NCI-H526 treated with DMSO at 0.1 percent for 48 hours (cell line): Measurements from ENCODE around the gene CBX5.
"Not testable (repeated sequence)": the region's sequence is repeated elsewhere in the genome, so short reads cannot be mapped to it uniquely, and the experiment has no call there.

ENCODE experiments used
- DNase-seq: peaks from one replicate; lab custom pipeline; 2025; lab: John Stamatoyannopoulos, UW

Gene CBX5

DNA sequence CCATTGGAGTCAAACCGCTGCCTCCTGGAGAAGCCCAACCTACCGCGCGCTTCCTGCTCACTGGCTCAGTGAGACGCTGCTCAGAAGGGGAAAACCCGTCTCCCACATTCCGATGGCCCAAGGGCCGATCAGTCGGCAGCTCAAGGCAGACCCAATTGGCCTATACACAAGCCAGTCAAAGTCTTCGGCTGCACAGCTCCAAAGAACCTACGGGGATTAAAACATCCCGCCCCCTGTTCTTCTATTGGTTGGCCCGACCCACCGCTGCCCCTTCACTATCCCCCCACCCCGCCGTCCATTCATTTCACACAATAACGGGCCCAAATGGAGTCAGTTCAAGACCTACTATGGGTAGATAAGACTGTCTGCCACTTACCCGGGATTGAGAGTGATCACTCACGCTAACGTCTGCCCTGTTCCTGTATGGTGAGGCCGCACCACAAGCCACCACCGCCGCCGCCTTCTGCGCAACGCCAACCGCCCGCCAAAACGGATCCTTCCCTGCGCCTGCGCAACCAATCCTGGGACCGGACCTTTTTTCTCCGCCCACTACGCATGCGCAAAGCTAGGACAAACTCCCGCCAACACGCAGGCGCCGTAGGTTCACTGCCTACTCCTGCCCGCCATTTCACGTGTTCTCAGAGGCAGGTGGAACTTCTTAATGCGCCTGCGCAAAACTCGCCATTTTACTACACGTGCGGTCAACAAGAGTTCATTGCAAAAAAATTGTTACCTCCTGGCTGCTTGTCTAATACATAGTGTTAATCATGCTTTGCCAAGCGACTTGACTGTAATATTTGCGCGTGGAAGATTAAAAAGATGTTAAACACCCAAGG is at the start of gene CBX5:
Gene CBX5 (minus strand): TSS at position 491 of the 836 bp plus-strand sequence. CDS start 22,472 bp downstream, outside the sequence.
- peak; percentile 99 for DNase-seq

DNA sequence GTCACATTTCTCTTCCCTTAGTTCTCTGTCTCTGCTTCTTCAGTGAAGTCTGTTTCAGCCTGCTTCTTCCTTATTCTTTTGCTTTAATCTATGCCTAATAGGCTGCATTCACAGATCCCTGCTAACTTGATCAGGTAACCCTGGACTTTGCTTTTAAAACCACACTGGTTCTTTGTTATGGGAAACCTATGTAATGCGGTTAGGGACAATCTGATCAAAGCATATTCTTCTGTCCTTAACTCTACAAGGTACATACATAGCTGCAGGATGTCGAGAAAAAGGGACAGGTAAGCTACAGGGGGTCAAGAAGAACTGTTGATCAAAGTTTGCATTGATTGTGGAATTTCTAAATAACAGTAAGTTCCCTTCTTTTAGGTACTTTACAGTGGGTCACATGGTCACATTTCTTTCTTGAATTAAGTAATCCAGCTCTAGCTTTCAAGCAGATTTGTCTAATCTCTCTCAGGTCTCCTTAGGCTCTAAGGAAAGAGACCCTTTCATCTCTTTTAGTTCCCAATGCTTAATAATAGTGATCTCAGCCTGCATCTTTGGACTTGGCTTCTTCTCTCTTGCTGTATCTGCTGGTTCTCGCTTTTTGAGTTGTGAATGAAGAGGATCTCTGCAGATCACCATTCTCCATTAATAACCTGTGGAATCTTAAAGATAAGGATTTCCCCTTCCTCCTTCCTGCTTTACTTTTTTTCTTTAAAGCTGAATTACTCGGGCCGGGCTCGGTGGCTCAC is 48.8 kb upstream of the CBX5 start:
- no peak for DNase-seq

DNA sequence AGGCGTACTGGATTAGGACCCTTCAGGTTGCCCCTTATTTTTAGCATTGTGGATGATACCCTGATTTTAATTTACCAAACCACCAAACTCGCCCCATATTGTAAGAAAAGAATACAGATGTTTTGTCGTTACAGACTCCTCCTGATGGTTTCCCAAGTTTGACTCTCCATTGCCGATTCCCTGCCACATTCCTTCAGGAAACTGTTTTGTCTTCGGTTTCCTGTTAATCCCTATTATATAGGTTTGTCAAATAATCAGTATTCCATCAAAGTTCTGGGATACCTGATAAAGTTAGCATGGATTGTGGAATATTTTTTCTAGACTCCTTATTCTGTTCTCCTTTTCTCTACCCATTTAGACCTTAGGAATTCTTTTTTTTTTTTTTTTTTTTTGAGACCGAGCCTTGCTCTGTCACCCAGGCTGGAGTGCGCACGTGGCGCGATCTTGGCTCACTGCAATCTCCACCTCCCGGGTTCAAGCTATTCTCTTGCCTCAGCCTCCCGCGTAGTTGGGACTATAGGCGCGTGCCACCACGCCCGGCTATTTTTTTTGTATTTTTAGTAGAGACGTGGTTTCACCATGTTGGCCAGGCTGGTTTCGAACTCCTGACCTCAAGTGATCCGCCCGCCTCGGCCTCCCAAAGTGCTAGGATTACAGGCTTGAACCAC is 45.7 kb upstream of the CBX5 start:
- DNase-seq = not testable (repeated sequence)

DNA sequence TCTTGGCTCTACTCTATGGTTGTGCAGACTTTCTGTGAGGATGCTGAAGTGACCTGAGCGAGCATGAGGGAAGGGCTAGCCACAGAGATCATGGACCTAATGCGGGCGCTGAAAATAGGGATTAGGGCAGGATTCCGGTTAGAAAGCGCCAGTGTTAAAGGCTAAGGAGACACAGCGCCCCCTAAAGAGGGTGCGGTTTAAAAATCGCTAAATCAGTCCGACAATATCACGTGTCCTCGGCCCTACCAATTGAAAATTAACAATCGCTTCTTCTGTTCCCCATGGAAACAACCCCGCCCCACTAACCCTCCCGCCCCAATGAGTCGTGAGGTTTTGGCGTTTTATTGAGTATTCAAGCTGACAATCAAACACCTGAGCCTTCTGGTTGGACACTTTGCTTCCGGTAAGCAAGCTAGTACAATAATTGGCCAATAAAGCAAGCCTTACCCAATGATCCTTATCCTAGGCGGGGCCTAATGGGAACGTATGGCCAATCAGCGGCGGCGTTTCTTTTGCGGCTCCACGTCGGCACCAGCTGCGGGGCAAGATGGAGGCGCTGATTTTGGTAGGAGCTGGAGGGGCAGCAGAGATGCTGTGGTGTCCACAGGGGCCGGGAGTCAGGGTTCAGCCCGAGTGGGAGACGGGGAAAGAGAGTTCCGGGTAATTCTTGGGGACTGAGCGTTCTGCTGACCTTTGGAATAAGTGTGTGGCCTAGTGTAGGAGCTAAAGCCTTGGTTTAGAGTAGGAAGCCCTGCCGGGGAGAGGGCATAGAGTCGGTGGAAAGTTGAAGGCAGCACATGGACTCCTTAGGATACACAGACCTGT is 44.9 kb upstream of the CBX5 start, which contains the start of gene COPZ1:
Gene COPZ1 (plus strand): TSS at position 515 of the 825 bp plus-strand sequence. CDS start 33 bp downstream, at position 548.
- DNase-seq = peak; percentile 98

DNA sequence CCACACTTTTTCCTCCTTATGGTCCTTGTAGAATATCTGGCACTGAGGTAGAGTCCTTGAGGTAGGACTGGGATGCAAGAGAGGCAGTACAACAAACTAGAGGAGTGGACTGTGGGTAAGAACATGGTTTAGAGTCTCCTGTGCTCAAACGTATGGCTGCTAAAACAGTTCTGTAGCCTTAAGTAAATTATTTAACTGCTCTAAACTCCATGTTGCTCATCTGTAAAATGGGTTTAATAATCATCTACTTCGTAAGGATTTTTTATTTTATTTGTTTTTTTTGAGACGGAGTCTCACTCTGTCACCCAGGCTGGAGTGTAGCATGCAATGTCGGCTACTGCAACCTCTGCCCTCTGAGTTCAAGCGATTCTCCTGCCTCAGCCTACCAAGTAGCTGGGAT is 41.4 kb upstream of the CBX5 start:
- no peak for DNase-seq

DNA sequence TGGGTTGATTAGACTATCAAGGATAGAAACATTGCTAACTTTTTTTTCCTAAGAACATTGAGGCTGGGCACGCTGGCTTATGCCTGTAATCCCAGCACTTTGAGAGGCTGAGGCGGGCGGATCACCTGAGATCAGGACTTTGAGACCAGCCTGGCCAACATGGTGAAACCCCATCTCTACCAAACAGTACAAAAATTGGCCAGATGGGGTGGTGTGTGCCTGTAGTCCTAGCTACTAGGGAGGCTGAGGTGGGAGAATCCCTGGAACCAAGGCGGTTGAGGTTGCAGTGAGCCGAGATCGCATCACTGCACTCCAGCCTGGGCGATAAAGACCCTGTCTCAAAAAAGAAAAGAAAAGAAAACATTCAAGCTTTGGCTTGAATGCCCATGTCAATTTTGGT is 32.4 kb upstream of the CBX5 start:
- DNase-seq = not testable (repeated sequence)

DNA sequence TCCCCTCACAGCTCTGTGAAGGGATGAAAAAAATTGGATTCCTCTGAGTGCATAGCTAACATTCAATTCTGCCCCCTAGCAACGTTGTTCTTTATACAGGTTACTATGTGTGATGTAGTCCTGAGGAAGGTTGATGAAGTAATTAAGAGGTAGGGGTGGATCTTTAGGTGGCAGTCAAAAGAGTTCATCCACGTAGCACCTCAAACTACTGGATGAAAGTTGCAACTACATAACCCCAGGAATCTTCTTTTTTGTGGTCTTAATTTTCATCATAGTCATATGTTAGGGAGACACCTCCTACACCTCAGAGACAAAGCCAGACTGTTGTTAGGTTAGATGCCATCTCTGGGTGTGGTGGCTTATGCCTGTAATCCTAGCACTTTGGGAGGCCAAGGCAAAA is 31.1 kb upstream of the CBX5 start:
- DNase-seq = no peak

DNA sequence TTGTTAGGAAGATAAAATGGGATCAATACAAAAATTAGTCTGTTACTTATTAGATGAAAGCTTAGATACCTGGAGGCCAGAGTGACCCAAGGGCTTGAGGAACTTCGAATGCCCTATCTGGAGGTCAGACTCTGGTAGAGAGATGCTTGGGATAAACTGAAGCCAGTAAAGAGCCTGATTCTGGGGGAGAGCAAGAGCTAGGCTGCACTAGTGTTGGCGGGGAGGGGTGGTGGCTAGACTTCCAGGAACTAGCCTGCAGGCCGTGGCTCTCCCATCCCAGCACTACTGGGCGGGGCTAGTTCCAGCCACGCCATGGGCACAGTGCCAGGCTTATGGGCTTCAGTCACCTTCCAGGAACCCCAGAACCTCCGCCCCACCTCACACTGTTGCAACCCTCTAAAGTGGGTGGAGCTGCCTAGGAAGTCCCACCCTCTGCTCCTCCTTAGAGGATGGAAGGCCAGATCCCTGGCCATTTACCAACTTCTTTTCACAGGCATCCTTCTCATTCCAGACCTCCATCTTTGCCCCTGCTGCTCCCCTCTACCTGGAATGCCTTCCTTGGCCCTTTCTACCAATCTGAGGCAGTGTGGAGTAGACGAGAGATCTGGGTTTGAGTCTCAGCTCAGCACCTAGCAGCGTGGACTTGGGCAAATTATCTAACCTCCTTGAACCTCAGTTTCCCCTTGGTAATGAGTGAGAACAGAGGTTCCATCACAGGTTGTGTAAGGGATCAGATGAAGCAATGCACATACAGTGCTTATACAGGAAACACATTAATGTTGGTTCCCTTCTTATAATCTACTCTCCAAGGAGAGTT is 27.2 kb upstream of the CBX5 start:
- DNase-seq = no peak

DNA sequence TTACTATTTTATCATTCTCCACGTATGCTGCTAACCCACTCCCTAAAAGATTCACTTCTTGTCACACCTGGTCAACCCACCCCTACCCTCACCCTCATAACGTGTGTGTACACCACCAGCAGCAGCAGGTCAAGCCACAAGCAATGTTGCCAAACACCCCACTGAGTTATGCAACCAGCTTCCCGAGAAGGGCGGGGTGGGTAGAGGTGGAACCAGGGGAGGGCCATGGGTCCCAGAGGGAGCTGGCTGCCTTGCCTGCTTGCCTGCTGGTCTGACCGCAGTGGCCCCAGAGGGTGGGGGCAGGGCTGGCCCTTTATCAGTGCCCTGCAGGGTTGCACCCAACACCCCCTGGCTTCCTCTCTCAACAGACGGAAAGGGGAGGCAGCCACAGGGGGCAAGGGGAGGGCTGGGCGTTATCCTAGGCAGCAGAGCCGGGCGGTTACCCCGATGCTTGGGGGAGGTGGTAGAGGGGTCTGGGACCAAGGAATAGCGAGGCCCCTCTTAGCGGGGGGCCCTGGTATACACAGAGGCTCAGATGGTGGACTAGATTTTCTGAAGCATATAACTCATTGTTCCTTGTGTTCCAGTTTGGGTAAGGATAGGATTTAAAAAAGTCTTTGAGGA is 24.4 kb upstream of the CBX5 start:
- DNase-seq = no peak

DNA sequence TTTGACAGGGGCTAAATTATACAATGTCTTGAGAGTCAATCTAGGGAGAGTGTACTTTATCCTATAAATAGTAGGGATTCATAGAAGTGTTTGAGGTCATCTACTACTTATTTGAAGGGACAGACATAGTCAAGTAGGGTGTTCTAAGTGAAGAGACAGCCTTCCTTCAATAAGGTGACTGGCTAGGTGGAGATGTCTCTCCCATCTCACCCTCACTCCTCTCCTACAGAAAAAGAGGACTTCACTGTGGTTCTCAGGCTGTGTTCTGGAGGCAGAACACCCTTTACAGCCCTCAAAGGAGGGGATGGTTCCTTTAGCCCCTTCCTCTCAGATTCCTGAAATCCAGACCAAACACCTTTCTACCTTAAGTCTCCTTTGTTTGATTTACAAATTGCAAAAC is 23.7 kb upstream of the CBX5 start:
- DNase-seq = no peak

DNA sequence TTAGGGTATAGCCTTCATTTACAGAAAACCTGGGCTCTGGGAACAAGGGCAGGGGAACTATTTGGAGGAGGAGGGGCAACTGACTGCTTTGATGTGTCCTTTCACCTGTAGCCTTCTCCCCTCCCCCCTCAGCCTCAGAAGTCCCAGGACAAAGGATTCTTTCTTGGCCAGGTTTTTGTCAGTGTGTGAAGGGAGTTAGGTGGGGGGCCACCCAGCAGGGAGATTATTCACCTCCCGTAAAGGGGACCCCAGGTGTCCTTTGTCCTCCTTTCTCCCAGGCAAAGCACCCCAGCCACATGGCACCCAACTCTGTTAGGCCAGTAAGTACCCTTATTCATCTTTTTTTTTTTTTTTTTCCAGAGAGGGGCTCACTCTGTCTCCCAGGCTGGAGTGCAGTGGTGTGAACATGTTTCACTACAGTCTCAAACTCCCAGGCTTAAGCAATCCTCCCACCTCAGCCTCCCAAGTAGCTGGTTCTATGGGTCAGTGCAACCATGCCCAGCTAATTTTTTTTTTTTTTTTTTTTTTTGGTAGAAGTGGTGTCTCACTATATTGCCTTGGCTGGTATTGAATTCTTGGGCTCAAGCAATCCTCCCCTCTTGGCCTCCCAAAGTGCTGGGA is 21.6 kb upstream of the CBX5 start:
- DNase-seq = no peak

DNA sequence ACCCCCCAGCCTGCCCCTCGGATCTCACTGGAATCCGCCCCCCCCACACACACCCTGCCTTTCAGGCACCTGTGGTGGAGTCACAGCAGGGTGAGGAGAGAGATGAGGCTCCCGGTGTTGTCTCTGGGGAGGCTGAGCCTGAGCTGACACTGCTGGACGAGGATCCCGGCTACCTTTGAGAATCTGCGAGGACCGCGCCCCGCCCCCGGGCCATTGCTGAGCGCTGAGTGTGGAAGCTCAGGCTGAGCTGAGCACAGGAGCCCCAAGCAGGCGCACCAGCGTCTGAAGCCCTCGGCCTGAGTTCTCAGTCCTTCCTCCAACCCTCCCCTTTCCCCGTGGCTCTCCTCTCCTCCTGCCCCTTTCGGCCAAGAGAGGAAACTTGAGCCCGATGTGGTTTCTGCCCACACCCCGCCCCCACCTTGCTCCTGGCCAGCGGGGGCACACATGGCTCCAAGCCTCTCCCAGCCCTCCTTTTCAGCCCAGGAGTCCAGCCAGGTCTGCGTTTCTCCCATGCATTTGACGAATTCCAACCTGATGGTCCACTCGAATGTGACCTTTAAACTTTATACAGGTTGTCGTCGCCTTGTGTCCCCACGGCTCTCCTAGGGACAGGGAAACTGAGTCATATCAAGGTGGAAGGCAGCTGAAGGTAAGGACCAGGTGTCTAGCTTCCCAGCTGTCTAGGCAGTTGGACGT is 21.0 kb upstream of the CBX5 start, which contains the start of gene NFE2:
Gene NFE2 (minus strand): TSS at position 284 of the 696 bp plus-strand sequence. CDS start 5,767 bp downstream, outside the sequence.
- DNase-seq = no peak

DNA sequence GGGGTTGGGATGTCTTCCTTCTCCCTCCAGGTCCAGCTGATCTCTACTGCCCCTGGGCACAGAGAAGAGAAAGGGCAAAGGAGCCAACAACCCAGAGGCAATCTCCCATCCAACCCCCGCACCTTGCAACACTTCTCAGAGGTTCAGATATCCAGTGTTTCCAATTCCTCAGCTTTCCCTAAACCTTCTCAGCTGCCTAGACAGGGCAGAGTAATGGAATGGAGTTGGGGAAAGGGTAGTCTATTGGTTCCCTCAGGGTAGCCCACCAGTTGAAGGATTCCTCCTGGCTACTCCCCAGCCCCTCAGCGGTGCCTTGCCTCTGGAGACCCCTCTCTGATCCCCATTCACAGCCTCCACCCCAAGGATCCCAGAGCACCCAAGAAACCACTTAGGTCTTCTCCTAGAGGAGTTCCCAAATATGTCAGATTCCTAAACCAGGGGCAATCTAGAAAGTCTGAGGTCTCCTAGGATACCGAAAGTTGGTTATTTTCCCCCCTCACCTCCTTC is 20.4 kb upstream of the CBX5 start:
- DNase-seq = no peak

DNA sequence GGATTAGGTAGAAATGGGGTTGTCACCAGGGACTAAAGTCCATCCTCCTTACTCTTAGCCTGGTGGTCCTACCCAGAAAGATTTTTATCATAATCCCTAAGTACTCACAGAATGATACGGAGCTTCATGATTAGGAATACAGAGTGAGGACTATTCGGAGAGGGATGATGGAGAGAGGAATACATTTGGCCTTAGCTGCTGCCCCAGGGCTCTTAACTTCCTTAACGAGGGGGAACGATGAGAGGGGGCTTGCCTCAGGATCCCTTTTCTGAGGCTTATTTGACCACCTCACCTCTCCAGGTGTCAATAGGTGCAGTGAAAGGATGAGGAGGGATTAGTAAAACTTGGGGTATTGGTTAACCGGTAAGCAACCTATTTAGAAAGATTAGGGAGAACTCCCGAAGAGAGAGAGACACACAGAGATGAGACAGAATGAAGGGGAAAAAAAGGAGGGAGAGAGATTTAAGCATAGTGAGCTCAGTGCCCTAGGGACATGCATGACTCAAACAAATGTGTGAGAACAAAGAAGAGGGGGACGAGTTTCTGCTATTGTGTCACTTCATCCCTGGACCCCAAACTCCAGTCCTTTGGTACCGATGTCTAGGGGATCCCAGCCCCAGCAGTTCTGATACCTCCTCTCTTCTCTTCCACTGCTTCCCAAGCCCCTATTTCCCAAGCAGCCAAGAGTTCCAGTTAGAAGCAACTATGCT is 19.7 kb upstream of the CBX5 start:
- DNase-seq = no peak

DNA sequence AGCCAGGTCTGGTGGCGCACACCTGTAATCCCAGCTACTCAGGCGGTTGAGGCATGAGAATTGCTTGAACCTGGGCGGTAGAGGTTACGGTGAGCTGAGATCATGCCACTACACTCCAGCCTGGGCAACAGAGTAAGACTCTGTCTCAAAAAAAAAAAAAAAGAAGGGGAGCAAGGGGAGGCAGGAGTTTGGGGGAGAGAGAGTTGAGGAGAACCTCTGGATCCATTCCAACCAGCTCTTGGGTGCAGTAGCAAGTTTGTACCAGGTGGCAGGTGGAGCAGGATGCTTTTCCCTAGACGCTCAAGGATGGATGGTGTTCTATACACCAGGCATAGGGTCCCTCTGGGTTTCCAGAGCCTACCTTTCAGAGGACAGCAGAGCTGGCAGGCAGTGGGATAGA is 19.0 kb upstream of the CBX5 start:
- no peak for DNase-seq

DNA sequence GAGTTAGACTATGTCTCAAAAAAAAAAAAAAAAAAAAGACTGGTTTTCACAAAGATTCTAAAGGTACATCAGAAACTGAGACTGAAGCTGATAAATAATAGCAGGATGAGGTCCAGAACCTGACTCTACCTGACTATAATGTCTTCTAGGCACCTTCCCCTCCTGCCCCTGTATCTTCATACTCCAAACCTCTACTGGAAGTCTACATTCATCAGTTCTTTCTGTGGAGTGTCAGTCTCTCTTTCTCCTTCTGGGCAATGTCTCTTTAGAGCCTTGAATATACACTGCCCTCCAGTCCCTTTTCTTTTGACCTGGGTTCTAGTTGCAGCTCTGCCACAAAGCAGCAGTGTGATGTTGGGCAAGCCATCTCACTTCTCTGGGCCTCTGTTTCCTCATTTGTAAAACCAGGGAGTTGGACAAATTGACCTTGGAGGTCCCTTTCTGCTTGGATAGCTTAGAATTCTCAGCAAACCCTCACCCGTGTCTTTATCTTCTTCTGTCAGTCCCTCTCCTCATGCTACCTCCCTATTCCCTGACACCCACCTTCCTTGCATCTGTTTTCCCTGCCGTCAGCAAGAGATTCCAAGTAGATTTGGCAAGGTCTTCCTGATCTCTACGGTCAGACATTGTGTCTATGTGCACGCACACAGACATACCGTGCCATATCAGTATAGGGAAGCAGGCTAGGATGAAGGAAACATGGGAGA is 16.6 kb upstream of the CBX5 start:
- DNase-seq = no peak

DNA sequence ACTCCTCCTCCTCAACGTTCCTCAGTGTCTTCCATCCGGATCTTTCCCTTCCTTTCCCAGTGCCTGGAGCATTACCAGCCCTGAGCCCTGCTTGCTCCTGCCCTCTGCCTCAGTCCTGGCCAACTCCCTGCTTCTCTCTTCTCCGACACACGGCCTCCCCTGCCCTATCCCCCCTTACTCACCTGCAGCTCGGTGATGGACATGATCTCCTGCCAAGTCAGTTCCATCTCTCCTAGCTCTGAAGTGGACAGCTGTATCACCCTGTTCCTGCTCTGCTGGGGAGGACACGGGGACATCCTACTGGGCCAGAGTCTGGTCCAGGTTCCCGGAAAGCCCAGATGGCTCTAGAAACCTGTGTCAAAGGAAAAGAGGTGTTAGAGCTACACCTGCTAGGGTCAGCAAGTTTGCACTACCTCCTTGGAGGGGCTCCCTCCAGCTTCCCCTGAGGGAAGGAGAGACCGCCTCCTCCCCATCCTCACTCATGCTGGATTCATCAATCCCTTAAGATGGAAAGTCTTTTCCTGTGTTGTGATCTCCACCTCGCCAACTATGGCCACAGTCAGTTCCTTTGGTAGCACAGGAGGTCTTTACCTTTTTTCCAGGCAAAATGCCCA is 15.1 kb upstream of the CBX5 start:
- DNase-seq = no peak
